Neuron (in vitro differentiated cells): ENCODE measurements around the gene HMGCS2.
A peak's percentile ranks its signal among the peaks of the same experiment; 100 is the strongest.
"Not testable (repeated sequence)": the region's sequence is repeated elsewhere in the genome, so short reads cannot be mapped to it uniquely, and the experiment has no call there.

ENCODE experiments used
- H2AFZ ChIP-seq: one replicate; pipeline ENCODE4 v1.6.1; 2013; ENCODE audit warnings: low read depth, mild to moderate bottlenecking, inconsistent platforms, low read length, moderate library complexity
- H3K27me3 ChIP-seq: one replicate; pipeline ENCODE4 v1.6.1; 2013; ENCODE audit warnings: low read length; ENCODE audit not compliant: insufficient read depth
- H3K36me3 ChIP-seq: one replicate; pipeline ENCODE4 v1.6.1; 2013; ENCODE audit warnings: low read length; ENCODE audit not compliant: insufficient read depth
- H3K4me1 ChIP-seq: one replicate; pipeline ENCODE4 v1.6.1; 2013; ENCODE audit warnings: low read length; ENCODE audit not compliant: insufficient read depth
- H3K4me3 ChIP-seq: 2 replicates; pipeline ENCODE4 v1.5.1; 2013; ENCODE audit warnings: mild to moderate bottlenecking, low read length, moderate library complexity
- H3K9me3 ChIP-seq: one replicate; pipeline ENCODE4 v1.6.1; 2013; ENCODE audit warnings: low read length

Gene HMGCS2

DNA sequence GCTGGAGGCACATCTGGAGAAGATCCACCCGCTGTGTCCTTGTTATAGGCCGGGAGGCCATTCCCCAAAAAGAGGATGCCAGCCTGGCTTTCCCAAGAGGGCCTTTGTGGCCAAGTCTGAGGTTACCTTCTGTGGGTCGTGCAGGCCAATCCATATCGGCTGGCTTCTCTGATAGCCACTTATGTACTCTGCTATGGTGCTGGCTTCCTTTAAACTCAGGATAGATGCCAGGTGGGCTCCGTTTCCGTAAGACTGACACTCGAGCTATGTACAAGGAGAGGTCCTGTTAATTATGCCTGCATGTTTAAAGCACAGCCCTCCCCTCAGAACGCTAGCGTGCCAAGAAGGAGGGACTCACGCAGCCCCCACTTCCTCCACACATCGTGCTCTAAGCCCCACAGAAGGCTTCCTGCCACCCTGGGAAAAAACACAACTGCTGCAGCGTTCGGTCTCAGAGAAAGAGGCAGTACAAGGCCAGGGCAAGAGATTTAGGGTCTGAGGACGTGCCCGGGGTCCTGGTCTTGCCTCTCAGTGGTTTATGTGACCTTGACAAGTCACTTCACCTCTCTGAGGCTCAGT lies 31.0 kb upstream of the HMGCS2 start:
- Histone ChIP-seq H3K4me3 (no peak overlapping the region), H3K9me3 (no peaks in the 10 kb centered on the region), H3K4me1 (no peaks in the 10 kb centered on the region), H3K36me3 (no peaks in the 10 kb centered on the region), H3K27me3 (peaks cover 23% of the 10 kb centered on the region), H2AFZ (no peak overlapping the region)

GRCh38 chr1:119799003-119799402 lies 30.3 kb upstream of the HMGCS2 start:
- H2AFZ ChIP-seq = no peak overlapping the region
- no peaks in the 10 kb centered on the region for H3K36me3 ChIP-seq
- peaks cover 23% of the 10 kb centered on the region for H3K27me3 ChIP-seq
- H3K4me3 ChIP-seq = no peak overlapping the region
- no peaks in the 10 kb centered on the region for H3K4me1 ChIP-seq
- no peaks in the 10 kb centered on the region for H3K9me3 ChIP-seq

GRCh38 chr1:119797606-119798005 lies 28.9 kb upstream of the HMGCS2 start:
- H3K4me1 ChIP-seq = no peaks in the 10 kb centered on the region
- H2AFZ ChIP-seq = no peak overlapping the region
- no peaks in the 10 kb centered on the region for H3K9me3 ChIP-seq
- H3K27me3 ChIP-seq = peaks cover 19% of the 10 kb centered on the region
- H3K4me3 ChIP-seq = no peak overlapping the region
- no peaks in the 10 kb centered on the region for H3K36me3 ChIP-seq

- Histone ChIP-seq H2AFZ (no peak overlapping the region), H3K9me3 (no peaks in the 10 kb centered on the region), H3K36me3 (no peaks in the 10 kb centered on the region), H3K27me3 (peaks cover 15% of the 10 kb centered on the region), H3K4me1 (no peaks in the 10 kb centered on the region), H3K4me3 (no peak overlapping the region)
These were observed 28.5 kb upstream of the HMGCS2 start for GRCh38 chr1:119797162-119797561.

- Histone ChIP-seq H3K36me3 (no peaks in the 10 kb centered on the region), H2AFZ (no peak overlapping the region), H3K9me3 (no peaks in the 10 kb centered on the region), H3K27me3 (peaks cover 6% of the 10 kb centered on the region), H3K4me3 (no peak overlapping the region), H3K4me1 (peaks cover 3% of the 10 kb centered on the region)
These were observed 26.8 kb upstream of the HMGCS2 start for GRCh38 chr1:119795261-119796200.

DNA sequence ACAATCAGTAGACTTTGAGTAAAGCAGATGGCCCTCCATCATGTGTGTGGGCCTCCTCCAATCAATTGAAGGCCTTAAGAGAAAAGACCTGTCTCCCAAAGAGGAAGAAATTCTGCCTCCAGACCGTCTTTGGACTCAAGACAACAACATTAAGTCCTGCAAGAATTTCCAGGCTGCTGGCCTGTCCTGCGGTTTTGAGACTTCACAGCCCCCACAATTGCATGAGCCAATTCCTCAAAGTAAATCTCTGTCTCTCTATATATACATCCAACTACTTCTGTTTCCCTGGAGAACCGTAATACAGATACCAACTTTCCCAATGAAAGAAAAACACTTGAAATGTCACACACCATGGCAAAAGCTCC lies 26.2 kb upstream of the HMGCS2 start:
- Histone ChIP-seq H3K27me3 (peaks cover 3% of the 10 kb centered on the region), H3K9me3 (no peaks in the 10 kb centered on the region), H3K4me3 (no peak overlapping the region), H3K4me1 (peaks cover 3% of the 10 kb centered on the region), H3K36me3 (no peaks in the 10 kb centered on the region), H2AFZ (no peak overlapping the region)

DNA sequence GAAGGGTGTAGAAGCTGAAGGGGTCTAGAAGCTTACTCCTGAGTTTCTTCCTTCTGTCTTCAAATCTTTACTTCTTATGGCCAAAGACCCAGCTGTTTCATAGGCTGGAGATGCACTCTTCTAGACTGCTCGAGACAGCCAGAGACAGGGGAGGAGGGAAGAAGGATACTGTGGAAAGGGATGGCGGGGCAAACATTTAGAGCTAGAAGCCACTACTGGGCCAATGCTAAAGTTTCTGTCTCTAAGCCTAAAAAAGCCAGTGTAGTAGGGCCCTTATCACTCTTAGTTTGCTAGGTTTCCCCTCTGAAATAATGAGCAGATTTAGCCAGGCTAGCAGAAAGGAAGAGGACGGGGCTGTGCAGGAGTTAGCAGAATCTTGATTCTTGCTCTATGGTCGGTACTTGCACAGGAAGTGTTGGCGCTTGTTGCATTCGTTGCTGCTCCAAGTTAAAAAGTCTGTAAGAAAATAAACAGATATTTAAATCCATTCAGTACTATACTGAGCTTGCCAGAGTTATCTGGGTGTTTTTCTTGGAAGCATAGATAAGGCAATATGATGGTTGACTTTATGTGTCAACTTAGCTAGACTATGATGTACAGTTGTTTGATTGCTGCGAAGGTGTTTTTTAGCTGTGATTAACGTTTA lies 25.6 kb upstream of the HMGCS2 start:
- Histone ChIP-seq H3K4me3 (no peak overlapping the region), H2AFZ (no peak overlapping the region), H3K4me1 (peaks cover 3% of the 10 kb centered on the region), H3K36me3 (no peaks in the 10 kb centered on the region), H3K9me3 (no peaks in the 10 kb centered on the region), H3K27me3 (peaks cover 3% of the 10 kb centered on the region)

DNA sequence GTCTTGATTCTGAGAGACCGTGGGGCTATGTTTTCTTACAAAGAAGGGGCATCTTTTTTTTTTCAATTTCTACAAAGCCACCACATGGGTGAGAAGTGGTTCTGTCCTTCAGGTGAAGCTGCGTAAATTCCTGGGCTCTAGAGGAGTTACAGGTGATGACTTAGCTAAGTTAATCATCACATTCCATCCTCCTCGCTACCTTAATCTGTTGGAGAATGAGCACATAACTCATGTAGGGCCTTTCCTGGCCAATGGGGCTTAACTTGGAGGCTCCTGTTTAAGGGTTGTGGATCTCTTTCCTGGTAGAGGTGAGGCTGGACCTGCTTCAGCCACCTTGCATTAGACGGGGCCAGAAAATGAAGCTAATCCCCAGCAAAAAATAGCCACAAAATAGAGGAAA lies 22.7 kb upstream of the HMGCS2 start:
- Histone ChIP-seq H3K4me1 (peaks cover 3% of the 10 kb centered on the region), H3K27me3 (peaks cover 3% of the 10 kb centered on the region), H3K9me3 (no peaks in the 10 kb centered on the region), H2AFZ (no peak overlapping the region), H3K4me3 (no peak overlapping the region), H3K36me3 (no peaks in the 10 kb centered on the region)

DNA sequence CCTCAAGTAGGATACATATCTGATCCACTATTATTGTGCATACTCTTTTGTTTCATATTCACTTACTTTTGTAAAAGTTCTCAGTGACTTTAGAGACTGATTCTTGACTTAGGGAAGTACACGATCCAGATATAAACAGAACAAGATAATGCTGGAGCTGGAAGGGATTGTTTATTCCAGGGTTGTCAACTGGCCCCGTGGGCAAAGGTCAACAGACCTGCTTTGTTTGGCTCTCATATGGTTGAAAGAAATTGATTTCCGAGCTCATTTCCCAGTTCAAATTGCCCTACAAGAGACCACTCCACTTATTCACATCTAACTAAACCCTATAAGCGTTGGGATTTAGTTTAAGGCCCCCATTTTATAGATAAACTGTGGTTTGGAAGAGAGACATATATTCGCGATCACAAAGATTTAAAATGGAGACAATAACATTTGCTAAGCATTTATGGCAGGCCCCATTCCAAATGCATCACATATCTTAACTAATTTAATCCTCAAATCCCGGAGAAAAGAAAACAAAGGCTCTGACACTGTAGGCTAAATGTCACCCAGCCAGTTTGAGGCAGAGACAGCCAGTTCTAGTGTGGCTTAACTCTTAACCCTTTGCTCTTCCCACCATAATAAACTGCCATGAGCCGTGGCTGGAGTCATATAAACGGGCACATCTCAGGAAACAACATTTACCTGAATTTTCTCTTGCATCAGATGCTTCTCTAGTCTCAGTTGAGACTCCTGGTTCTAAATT lies 21.9 kb upstream of the HMGCS2 start:
- H3K9me3 ChIP-seq = no peaks in the 10 kb centered on the region
- no peaks in the 10 kb centered on the region for H3K36me3 ChIP-seq
- peaks cover 6% of the 10 kb centered on the region for H3K4me1 ChIP-seq
- peaks cover 3% of the 10 kb centered on the region for H3K27me3 ChIP-seq
- H2AFZ ChIP-seq = peak overlapping the region; percentile 45
- H3K4me3 ChIP-seq = no peak overlapping the region

DNA sequence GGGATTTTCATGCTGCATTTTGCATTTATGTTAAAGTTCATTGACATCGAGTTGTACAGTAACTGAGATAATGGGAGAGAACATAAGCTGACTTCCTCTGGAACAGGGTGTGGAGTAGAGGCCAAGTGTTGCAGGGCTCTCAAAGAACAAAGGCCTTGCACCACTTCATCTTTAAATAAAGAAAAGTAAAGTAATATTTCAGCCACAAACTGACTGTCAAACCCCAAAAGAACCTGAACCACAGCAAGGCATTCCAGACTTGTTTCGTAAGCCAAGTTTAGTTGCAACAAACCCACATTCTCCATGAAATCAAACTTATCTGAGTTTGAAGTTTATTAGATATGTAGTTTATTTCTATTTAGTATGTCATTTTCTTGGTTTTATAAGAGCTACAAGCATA lies 19.1 kb upstream of the HMGCS2 start:
- Histone ChIP-seq H3K36me3 (no peaks in the 10 kb centered on the region), H3K9me3 (no peaks in the 10 kb centered on the region), H3K4me3 (no peak overlapping the region), H3K27me3 (peaks cover 2% of the 10 kb centered on the region), H2AFZ (no peak overlapping the region), H3K4me1 (peaks cover 6% of the 10 kb centered on the region)

DNA sequence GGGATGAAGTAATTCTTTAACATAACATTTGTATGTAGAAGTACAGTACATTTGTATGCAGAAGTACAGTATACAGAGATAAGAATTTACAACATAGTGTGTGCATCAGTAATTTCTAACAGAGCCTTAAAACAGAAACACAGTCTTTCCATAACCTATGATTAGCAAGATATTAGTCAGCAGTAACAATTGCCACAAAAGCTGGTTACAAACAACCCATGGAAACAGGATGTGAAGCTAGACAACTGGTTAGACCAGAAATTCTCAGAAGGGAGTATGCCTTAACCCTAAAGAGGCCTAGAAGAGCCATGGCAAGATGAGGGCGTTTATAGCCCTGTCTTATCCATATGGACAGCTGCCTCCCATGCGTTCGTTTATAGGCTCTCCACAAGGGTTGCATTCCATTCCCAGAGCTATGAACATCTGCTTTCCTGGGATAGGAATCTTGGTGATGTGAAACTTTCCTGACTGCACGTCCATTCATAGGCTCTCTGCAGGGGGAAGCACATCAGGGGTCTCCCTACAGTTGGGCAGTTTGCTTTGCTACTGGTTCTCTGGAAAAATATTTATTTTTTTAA lies 17.9 kb upstream of the HMGCS2 start:
- not testable (repeated sequence) for H3K4me1 ChIP-seq, H3K9me3 ChIP-seq

GRCh38 chr1:119786046-119786445 lies 17.3 kb upstream of the HMGCS2 start:
- H3K36me3 ChIP-seq, H2AFZ ChIP-seq, H3K9me3 ChIP-seq, H3K4me3 ChIP-seq, H3K27me3 ChIP-seq, H3K4me1 ChIP-seq: not testable (repeated sequence)

More for the DNA sequence above, 17.9 kb upstream of the HMGCS2 start:
- H3K27me3 ChIP-seq, H3K36me3 ChIP-seq, H2AFZ ChIP-seq, H3K4me3 ChIP-seq: not testable (repeated sequence)
